Thyroid gland (tissue), 4 donors: ENCODE data around the gene ZNF724.

Source experiments
- POLR2A ChIP-seq, 2 donors: fragments of 450-650 bp; IDR thresholded peaks; one replicate each; pipeline ENCODE4 v1.6.1; 2017; ENCODE audit warnings: antibody characterized with exemption in 2 of 2, mild to moderate bottlenecking in 2 of 2, moderate library complexity in 1 of 2
- TF ChIP-seq, protein P1 (sequence below), 6 experiments: fragments of 200-600 bp in 3 of 6; fragments of 450-650 bp in 3 of 6; sonication (generic) in 3 of 6; IDR thresholded peaks; one replicate each; pipeline ENCODE4 v1.5.1; 2016 to 2019; ENCODE audit warnings: antibody characterized with exemption in 6 of 6, mild to moderate bottlenecking in 2 of 6, inconsistent platforms in 1 of 6, moderate library complexity in 1 of 6

DNA sequence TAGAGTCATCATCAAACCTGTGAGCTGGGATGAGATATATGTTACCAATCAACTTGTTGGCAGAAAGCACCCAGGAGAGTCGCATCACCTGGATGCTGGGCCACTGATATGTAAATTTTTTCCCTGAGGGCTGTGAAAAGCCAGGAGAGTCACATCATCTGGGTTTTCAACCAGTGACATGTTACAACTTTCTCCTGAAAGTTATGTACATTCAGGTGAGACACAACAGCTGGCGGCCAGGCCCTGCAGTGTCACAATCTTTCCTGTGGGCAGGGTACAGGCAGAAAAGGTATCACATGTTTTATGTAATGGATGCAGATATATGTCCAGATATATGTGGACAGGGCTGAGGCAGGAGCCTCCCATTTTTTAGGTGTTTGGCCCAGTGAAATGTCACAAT, 13.2 kb upstream of the ZNF724 start:
- no peak for TF ChIP-seq POLR2A (IDR thresholded peaks at IDR 0.05)
- TF ChIP-seq, protein P1, sequence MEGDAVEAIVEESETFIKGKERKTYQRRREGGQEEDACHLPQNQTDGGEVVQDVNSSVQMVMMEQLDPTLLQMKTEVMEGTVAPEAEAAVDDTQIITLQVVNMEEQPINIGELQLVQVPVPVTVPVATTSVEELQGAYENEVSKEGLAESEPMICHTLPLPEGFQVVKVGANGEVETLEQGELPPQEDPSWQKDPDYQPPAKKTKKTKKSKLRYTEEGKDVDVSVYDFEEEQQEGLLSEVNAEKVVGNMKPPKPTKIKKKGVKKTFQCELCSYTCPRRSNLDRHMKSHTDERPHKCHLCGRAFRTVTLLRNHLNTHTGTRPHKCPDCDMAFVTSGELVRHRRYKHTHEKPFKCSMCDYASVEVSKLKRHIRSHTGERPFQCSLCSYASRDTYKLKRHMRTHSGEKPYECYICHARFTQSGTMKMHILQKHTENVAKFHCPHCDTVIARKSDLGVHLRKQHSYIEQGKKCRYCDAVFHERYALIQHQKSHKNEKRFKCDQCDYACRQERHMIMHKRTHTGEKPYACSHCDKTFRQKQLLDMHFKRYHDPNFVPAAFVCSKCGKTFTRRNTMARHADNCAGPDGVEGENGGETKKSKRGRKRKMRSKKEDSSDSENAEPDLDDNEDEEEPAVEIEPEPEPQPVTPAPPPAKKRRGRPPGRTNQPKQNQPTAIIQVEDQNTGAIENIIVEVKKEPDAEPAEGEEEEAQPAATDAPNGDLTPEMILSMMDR (IDR thresholded peaks at IDR 0.05) = no peak
